ENCODE data around the gene LPP.

DNA sequence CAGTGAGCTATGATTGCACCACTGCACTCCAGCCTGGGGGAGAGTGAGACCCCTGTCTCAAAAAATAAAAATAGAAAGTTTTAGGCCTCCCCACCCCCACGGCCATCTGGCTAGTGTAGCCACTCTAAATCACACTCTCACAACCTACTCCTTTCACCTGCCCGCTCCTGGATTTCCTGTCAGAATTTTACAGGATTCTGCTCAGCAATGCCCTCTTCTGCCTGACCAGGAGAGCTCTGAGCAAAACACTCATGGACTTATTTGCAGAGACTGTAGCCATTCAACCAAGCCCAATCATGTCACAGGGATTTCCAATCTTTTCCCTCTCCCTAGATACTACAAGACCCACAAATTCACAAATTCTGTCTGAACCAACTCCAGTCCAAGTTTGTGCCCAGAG, 775.2 kb downstream of the LPP start:
- TF ChIP-seq ZNF24 (IDR thresholded peaks at IDR 0.05) (no peak), CBFB (IDR thresholded peaks at IDR 0.05; ENCODE audit: low read depth) (no peak), SPI1 (IDR thresholded peaks at IDR 0.05; ENCODE audit: borderline replicate concordance, insufficient read depth, low read depth, low read length) (no peak), ZBTB4 (CRISPR knock-in tag; IDR thresholded peaks at IDR 0.05) (no peak), MXI1 (IDR thresholded peaks at IDR 0.05; ENCODE audit: low read depth, low read length) (no peak), USF1 (IDR thresholded peaks at IDR 0.05; ENCODE audit: borderline replicate concordance, extremely low read length, insufficient read depth, low read depth, low read length) (no peak)
- TF ChIP-seq, protein P1, sequence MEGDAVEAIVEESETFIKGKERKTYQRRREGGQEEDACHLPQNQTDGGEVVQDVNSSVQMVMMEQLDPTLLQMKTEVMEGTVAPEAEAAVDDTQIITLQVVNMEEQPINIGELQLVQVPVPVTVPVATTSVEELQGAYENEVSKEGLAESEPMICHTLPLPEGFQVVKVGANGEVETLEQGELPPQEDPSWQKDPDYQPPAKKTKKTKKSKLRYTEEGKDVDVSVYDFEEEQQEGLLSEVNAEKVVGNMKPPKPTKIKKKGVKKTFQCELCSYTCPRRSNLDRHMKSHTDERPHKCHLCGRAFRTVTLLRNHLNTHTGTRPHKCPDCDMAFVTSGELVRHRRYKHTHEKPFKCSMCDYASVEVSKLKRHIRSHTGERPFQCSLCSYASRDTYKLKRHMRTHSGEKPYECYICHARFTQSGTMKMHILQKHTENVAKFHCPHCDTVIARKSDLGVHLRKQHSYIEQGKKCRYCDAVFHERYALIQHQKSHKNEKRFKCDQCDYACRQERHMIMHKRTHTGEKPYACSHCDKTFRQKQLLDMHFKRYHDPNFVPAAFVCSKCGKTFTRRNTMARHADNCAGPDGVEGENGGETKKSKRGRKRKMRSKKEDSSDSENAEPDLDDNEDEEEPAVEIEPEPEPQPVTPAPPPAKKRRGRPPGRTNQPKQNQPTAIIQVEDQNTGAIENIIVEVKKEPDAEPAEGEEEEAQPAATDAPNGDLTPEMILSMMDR (IDR thresholded peaks at IDR 0.05 in 2 of 3, conservative IDR thresholded peaks at IDR 0.05 in 1 of 3; ENCODE audit: control insufficient read depth in 2 of 3, extremely low read depth in 1 of 3, insufficient read depth in 1 of 3, low read depth in 3 of 3, low read length in 3 of 3) = no peak

All from GM12878 (cell line).